IMR-90 (cell line): Measurements from ENCODE around the gene MGAT4A. TPM values are rescaled to one million over a fixed set of nuclear protein-coding genes. Genes with fewer than 3 reads are reported as not detected.

Experiments used
- ATAC-seq: fragments of 200-7000 bp; cut with Tn5 transposase; 2 replicates; pipeline ENCODE4 v1.9.1; 2020; ENCODE audit warnings: low read depth, mild to moderate bottlenecking, moderate library complexity
- BruUV-seq: library from RNA; stranded (reverse); fragments of 400-500 nt; replicated peaks from 2 replicates; lab custom pipeline; 2021; lab: Mats Ljungman, UMichigan
- CTCF ChIA-PET: fragments of 300-600 bp; formaldehyde crosslinking; extraction: SDS; loops from one replicate; lab custom pipeline; 2021; ENCODE audit warnings: antibody characterized with exemption; lab: Yijun Ruan, JAX
- POLR2A ChIA-PET: fragments of 300-600 bp; sonication (Branson Sonifier 250); formaldehyde crosslinking; loops from one replicate; lab custom pipeline; 2022; ENCODE audit warnings: antibody characterized with exemption; ENCODE audit not compliant: unreplicated experiment; lab: Charles Lee
- DNase-seq: peaks from one replicate; pipeline ENCODE4 v3.0.0; 2013
- H2AFZ ChIP-seq: replicated peaks from 2 replicates; pipeline ENCODE3; 2013; ENCODE audit warnings: low read length, mild to moderate bottlenecking; ENCODE audit not compliant: poor library complexity
- H2AK5ac ChIP-seq: 2 replicates; pipeline ENCODE4 v1.6.1; 2013; ENCODE audit warnings: low read depth, low read length, inconsistent platforms
- H2AK9ac ChIP-seq: replicated peaks from 2 replicates; pipeline ENCODE3; 2013; ENCODE audit warnings: mild to moderate bottlenecking, low read depth, low read length, moderate library complexity; ENCODE audit not compliant: poor library complexity
- H2BK120ac ChIP-seq: 2 replicates; pipeline ENCODE4 v1.6.1; 2013; ENCODE audit warnings: low read depth, low read length, inconsistent platforms
- H2BK15ac ChIP-seq: 3 replicates; pipeline ENCODE4 v1.6.1; 2013; ENCODE audit warnings: low read depth, low read length, inconsistent platforms
- H2BK20ac ChIP-seq: 2 replicates; pipeline ENCODE4 v1.6.1; 2013; ENCODE audit warnings: low read depth, mild to moderate bottlenecking, inconsistent platforms, low read length, moderate library complexity
- H2BK5ac ChIP-seq: 2 replicates; pipeline ENCODE4 v1.6.1; 2013; ENCODE audit warnings: mild to moderate bottlenecking, low read depth, low read length, inconsistent platforms; ENCODE audit not compliant: poor library complexity, severe bottlenecking
- H3K14ac ChIP-seq: replicated peaks from 2 replicates; pipeline ENCODE4 v1.6.1; 2013; ENCODE audit warnings: low read depth, low read length, inconsistent platforms
- H3K18ac ChIP-seq: 2 replicates; pipeline ENCODE4 v1.6.1; 2013; ENCODE audit warnings: low read depth, low read length, control low read depth
- H3K23ac ChIP-seq: 2 replicates; pipeline ENCODE4 v1.6.1; 2013; ENCODE audit warnings: low read depth, low read length, inconsistent platforms
- H3K27ac ChIP-seq: 2 replicates; pipeline ENCODE4 v1.5.1; 2013; ENCODE audit warnings: mild to moderate bottlenecking, control low read depth, low read length; ENCODE audit not compliant: insufficient read depth
- H3K27me3 ChIP-seq: 2 replicates; pipeline ENCODE4 v1.6.1; 2013; ENCODE audit warnings: low read length; ENCODE audit not compliant: control insufficient read depth, insufficient read depth
- H3K36me3 ChIP-seq: 2 replicates; pipeline ENCODE4 v1.6.1; 2013; ENCODE audit warnings: low read length, mixed read lengths; ENCODE audit not compliant: control insufficient read depth, insufficient read depth
- H3K4ac ChIP-seq: 2 replicates; pipeline ENCODE4 v1.6.1; 2013; ENCODE audit warnings: low read depth, low read length, inconsistent platforms
- H3K4me1 ChIP-seq: 2 replicates; pipeline ENCODE4 v1.6.1; 2013; ENCODE audit warnings: low read length, mixed read lengths; ENCODE audit not compliant: control insufficient read depth, insufficient read depth
- H3K4me2 ChIP-seq: 2 replicates; pipeline ENCODE4 v1.6.1; 2013; ENCODE audit warnings: low read depth, mild to moderate bottlenecking, control low read depth, low read length, moderate library complexity
- H3K4me3 ChIP-seq: 2 replicates; pipeline ENCODE4 v1.5.1; 2013; ENCODE audit warnings: low read depth, mild to moderate bottlenecking, control low read depth, low read length, moderate library complexity; ENCODE audit not compliant: insufficient read depth
- H3K56ac ChIP-seq: 2 replicates; pipeline ENCODE4 v1.6.1; 2013; ENCODE audit warnings: low read length, inconsistent platforms; ENCODE audit not compliant: insufficient read depth; ENCODE audit errors: extremely low read depth
- H3K79me1 ChIP-seq, 2 experiments: 2 replicates each; pipeline ENCODE4 v1.6.1; 2013; ENCODE audit warnings: low read length in 2 of 2, inconsistent platforms in 1 of 2, low read depth in 1 of 2
- H3K9ac ChIP-seq: 2 replicates; pipeline ENCODE4 v1.6.1; 2013; ENCODE audit warnings: low read depth, low read length, control low read depth
- H3K9me1 ChIP-seq: 2 replicates; pipeline ENCODE4 v1.6.1; 2013; ENCODE audit warnings: low read length, inconsistent platforms; ENCODE audit not compliant: insufficient read depth
- H3K9me3 ChIP-seq: 2 replicates; pipeline ENCODE4 v1.6.1; 2013; ENCODE audit warnings: low read length; ENCODE audit not compliant: control insufficient read depth, insufficient read depth
- H4K20me1 ChIP-seq: 2 replicates; pipeline ENCODE4 v1.6.1; 2013; ENCODE audit warnings: low read length, inconsistent platforms; ENCODE audit not compliant: insufficient read depth
- H4K5ac ChIP-seq: 2 replicates; pipeline ENCODE4 v1.6.1; 2013; ENCODE audit warnings: mild to moderate bottlenecking, low read depth, low read length, control low read depth
- H4K8ac ChIP-seq, 2 experiments: 2 replicates each; pipeline ENCODE4 v1.6.1; 2013; ENCODE audit warnings: low read depth in 2 of 2, low read length in 2 of 2, control low read depth in 1 of 2, inconsistent platforms in 1 of 2
- H4K91ac ChIP-seq: 2 replicates; pipeline ENCODE4 v1.6.1; 2013; ENCODE audit warnings: low read depth, low read length, inconsistent platforms; ENCODE audit not compliant: insufficient read depth
- BHLHE40 ChIP-seq: fragments of 150-350 bp; IDR thresholded peaks from 2 replicates; pipeline ENCODE4 v1.6.1; 2016; ENCODE audit warnings: mild to moderate bottlenecking, low read depth, low read length
- CEBPB ChIP-seq: IDR thresholded peaks from 2 replicates; pipeline ENCODE4 v1.6.1; 2012; ENCODE audit warnings: low read depth, low read length, improper control_type of control experiment
- CHD1 ChIP-seq: IDR thresholded peaks from 2 replicates; pipeline ENCODE4 v1.6.1; 2012; ENCODE audit warnings: low read depth, low read length, improper control_type of control experiment
- ELK1 ChIP-seq: fragments of 150-350 bp; IDR thresholded peaks from 2 replicates; pipeline ENCODE4 v1.6.1; 2016; ENCODE audit warnings: low read depth, mild to moderate bottlenecking, low read length, moderate library complexity, borderline replicate concordance
- FOS ChIP-seq: fragments of 150-350 bp; IDR thresholded peaks from 2 replicates; pipeline ENCODE4 v1.6.1; 2016; ENCODE audit warnings: low read depth, low read length
- MAFK ChIP-seq: IDR thresholded peaks from 2 replicates; pipeline ENCODE4 v1.6.1; 2012; ENCODE audit warnings: low read depth, low read length, improper control_type of control experiment
- MAZ ChIP-seq: IDR thresholded peaks from 2 replicates; pipeline ENCODE4 v1.6.1; 2012; ENCODE audit warnings: low read depth, mild to moderate bottlenecking, low read length, improper control_type of control experiment, moderate library complexity, borderline replicate concordance
- NFE2L2 ChIP-seq: fragments of 150-350 bp; IDR thresholded peaks from 2 replicates; pipeline ENCODE4 v1.6.1; 2016; ENCODE audit warnings: low read depth, mild to moderate bottlenecking, low read length
- RAD21 ChIP-seq: IDR thresholded peaks from 2 replicates; pipeline ENCODE4 v1.6.1; 2012; ENCODE audit warnings: low read length, improper control_type of control experiment
- RFX5 ChIP-seq: IDR thresholded peaks from 2 replicates; pipeline ENCODE4 v1.8.0; 2012; ENCODE audit warnings: low read depth, mild to moderate bottlenecking, low read length, moderate library complexity
- SMC3 ChIP-seq: fragments of 150-350 bp; IDR thresholded peaks from 2 replicates; pipeline ENCODE4 v1.6.1; 2016; ENCODE audit warnings: low read depth, mild to moderate bottlenecking, antibody characterized with exemption, low read length, moderate library complexity
- USF2 ChIP-seq: fragments of 150-350 bp; IDR thresholded peaks from 2 replicates; pipeline ENCODE4 v1.6.1; 2017; ENCODE audit warnings: mild to moderate bottlenecking, antibody characterized with exemption, low read length, low read depth
- WGBS, 2 experiments: methylation state at CpG; one replicate each; pipeline versions ENCODE4 v1.1.5 to v1.1.7; 2013; ENCODE audit warnings: missing lambda C conversion rate in 2 of 2; ENCODE audit not compliant: insufficient read length in 1 of 2; ENCODE audit errors: extremely low coverage in 2 of 2; 5-methylcytosine and 5-hydroxymethylcytosine counted together
- dilution Hi-C: fragments of 300-500 bp; cut with HindIII; formaldehyde crosslinking; loops from one replicate; pipeline ENCODE4 v1.14.3; 2018; ENCODE audit warnings: low sequenced_read_pairs; ENCODE audit not compliant: unreplicated experiment
- in situ Hi-C: fragments of 300-500 bp; cut with MboI; formaldehyde crosslinking; loops from 3 replicates; pipeline ENCODE4 v1.14.3; 2019; ENCODE audit warnings: low sequenced_read_pairs, inconsistent platforms, mixed read lengths
- intact Hi-C: fragments of 100-400 bp; cut with micrococcal nuclease; formaldehyde crosslinking; loops from 2 replicates; pipeline ENCODE4 v1.10.0; 2022
- polyA plus RNA-seq, 3 experiments: library from polyadenylated mRNA; depleted of rRNA; stranded (reverse); fragments of >200 nt; gene quantifications; 2 replicates each; pipeline ENCODE4 v1.2.3, GENCODE V29; 2012; ENCODE audit warnings: low replicate concordance in 1 of 3
- total RNA-seq: library from RNA; depleted of rRNA; stranded (reverse); fragments of >200 nt; gene quantifications from 2 replicates; pipeline ENCODE4 v1.2.3, GENCODE V29; 2012
- TF ChIP-seq, protein P1 (sequence below): conservative IDR thresholded peaks from 2 replicates; pipeline ENCODE4 v1.5.1; 2012; ENCODE audit warnings: mild to moderate bottlenecking, low read depth, low read length, improper control_type of control experiment

MGAT4A gene
- total and polyA plus RNA-seq, 2 of the 4 experiments (the other 2 are of a cell fraction): under 0.01 TPM; not detected in 1

DNA sequence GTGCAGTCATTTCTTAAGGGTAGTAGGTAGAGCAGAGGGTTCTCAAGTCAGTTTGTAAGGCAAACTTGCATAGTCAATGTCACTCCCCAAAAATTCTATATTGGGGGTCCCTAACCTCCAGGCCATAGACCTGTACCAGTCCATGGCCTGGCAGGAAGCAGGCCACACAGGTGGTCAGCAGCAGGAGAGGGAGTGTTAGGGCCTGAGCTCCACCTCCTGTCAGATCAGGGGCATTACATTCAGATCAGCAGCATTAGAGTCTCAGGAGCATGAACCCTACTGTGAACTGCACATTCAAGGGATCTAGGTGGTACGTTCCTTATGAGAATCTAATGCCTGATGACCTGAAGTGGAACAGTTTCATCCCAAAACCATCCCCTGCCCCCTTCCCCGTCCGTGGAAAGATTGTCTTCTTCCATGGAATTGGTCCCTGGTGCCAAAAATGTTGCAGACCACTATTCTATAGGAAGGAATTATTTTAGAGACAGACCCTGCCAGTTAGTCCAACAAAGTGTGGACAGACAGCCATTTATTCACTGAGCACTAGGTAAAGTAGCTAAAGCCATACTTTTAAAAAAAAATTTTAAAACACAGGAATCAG lies 129.3 kb downstream of the MGAT4A start:
- ChIA-PET CTCF (interaction anchor here (0.5 to 0.6 kb wide), 2 partner anchors 60 to 176 kb away, joined by 3 to 9 read pairs; no protein-coding TSS in a partner anchor), POLR2A (no interaction called here)
- no peaks in the 10 kb centered on the region; the same call in 1 of the 2 replicates for H3K4me1 ChIP-seq
- H2BK15ac ChIP-seq: no peak overlapping the region
- H3K9me1 ChIP-seq: no peaks in the 10 kb centered on the region
- dilution Hi-C loops (no loop called here), intact Hi-C loops (loop anchor here (1.0 to 10.0 kb wide), 2 partner anchors 157 to 188 kb away; partner anchors contain the start of gene INPP4A), in situ Hi-C loops (loop anchor here (5.0 kb wide), 1 partner anchor 194 kb away; no protein-coding TSS in a partner anchor)
- H3K4ac ChIP-seq: no peak overlapping the region
- H3K79me1 ChIP-seq: peaks cover 14 to 31% of the 10 kb centered on the region in 2 experiments
- peaks cover 14% of the 10 kb centered on the region for H3K36me3 ChIP-seq
- no peak overlapping the region for H3K14ac ChIP-seq
- no peak overlapping the region for H2BK20ac ChIP-seq
- no peak overlapping the region for H3K4me3 ChIP-seq
- no peak overlapping the region for H2BK5ac ChIP-seq
- no peak for TF ChIP-seq CHD1
- no peak for TF ChIP-seq MAZ
- peak; percentile 69 for TF ChIP-seq SMC3
- TF ChIP-seq CEBPB: no peak
- no peak for TF ChIP-seq USF2
- TF ChIP-seq, protein P1, sequence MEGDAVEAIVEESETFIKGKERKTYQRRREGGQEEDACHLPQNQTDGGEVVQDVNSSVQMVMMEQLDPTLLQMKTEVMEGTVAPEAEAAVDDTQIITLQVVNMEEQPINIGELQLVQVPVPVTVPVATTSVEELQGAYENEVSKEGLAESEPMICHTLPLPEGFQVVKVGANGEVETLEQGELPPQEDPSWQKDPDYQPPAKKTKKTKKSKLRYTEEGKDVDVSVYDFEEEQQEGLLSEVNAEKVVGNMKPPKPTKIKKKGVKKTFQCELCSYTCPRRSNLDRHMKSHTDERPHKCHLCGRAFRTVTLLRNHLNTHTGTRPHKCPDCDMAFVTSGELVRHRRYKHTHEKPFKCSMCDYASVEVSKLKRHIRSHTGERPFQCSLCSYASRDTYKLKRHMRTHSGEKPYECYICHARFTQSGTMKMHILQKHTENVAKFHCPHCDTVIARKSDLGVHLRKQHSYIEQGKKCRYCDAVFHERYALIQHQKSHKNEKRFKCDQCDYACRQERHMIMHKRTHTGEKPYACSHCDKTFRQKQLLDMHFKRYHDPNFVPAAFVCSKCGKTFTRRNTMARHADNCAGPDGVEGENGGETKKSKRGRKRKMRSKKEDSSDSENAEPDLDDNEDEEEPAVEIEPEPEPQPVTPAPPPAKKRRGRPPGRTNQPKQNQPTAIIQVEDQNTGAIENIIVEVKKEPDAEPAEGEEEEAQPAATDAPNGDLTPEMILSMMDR: peak; percentile 56
- TF ChIP-seq RFX5: no peak
- no peak for TF ChIP-seq NFE2L2
- peak; percentile 76 for TF ChIP-seq RAD21
- no peak for TF ChIP-seq MAFK
- no peak for TF ChIP-seq FOS
- no peak for TF ChIP-seq ELK1
- TF ChIP-seq BHLHE40: no peak
- H4K8ac ChIP-seq: no peak overlapping the region
- no peak overlapping the region for H3K56ac ChIP-seq
- H3K27me3 ChIP-seq: no peaks in the 10 kb centered on the region
- H4K91ac ChIP-seq: no peak overlapping the region
- DNase-seq (peak; percentile 47), ATAC-seq (peak; percentile 95)
- no peak overlapping the region for H2BK120ac ChIP-seq
- no peak overlapping the region for H3K4me2 ChIP-seq
- no peaks in the 10 kb centered on the region; the same call in 1 of the 2 replicates for H4K20me1 ChIP-seq
- no peak overlapping the region for H2AK9ac ChIP-seq
- no peak overlapping the region for H4K5ac ChIP-seq
- H3K18ac ChIP-seq: no peak overlapping the region
- no peak overlapping the region for H3K27ac ChIP-seq
- H2AFZ ChIP-seq: no peak overlapping the region
- H2AK5ac ChIP-seq: no peak overlapping the region
- no peak overlapping the region for H3K9ac ChIP-seq
- WGBS, 2 experiments: no CpG with 5 or more reads among the region's 3 CpGs
- H3K23ac ChIP-seq: no peak overlapping the region
- BruUV-seq: no TSS peak
- H3K9me3 ChIP-seq: no peaks in the 10 kb centered on the region
